HG03103 (cell line): Measurements from ENCODE around the gene TUBB1.
"Not testable (repeated sequence)": the region's sequence is repeated elsewhere in the genome, so short reads cannot be mapped to it uniquely, and the experiment has no call there.

Experiments used
- ATAC-seq: cut with Tn5 transposase; IDR thresholded peaks from one replicate; pipeline ENCODE4 v1.9.1; 2021; ENCODE audit warnings: low read depth; ENCODE audit not compliant: unreplicated experiment

The TUBB1 gene

DNA sequence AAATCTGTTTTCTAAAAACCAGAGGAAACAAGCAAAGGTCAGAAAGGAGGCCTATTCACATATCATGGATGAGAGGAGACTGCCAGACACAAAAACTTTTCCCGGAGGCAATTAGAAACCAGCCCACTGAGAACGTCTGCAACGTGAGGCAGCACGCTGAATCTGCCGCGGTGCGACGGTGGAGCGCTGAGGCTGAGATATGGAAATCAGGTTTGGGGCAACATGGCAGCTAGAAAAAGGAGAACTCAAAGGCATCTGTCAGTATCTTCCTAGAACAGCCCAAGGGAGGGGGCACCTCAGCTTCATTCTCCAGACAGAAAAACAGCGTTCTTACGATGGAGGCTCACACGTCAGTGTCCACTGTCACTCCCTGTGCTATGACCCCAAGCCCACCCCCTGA lies 18.2 kb downstream of the TUBB1 start:
- no peak for ATAC-seq

DNA sequence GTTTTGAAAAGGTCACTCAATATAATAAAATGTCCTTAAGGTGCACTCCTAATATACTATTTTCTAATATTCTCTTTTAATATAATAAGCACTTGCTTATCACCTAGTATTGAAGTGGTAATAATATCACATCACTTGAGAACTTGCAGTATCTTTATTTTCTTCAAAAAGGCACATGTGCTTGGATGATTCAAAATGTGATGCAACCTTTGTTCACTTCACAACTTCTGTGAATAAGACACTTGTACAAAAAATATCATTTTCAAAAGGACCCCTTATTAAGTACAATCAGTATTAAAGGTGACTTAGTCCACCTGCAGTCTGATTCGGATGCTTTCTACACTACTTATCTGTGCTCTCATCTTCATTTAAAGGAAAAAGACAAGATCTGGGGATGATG lies 20.0 kb downstream of the TUBB1 start:
- no peak for ATAC-seq

GRCh38 chr20:59040667-59041066 lies 21.4 kb downstream of the TUBB1 start:
- ATAC-seq = no peak

DNA sequence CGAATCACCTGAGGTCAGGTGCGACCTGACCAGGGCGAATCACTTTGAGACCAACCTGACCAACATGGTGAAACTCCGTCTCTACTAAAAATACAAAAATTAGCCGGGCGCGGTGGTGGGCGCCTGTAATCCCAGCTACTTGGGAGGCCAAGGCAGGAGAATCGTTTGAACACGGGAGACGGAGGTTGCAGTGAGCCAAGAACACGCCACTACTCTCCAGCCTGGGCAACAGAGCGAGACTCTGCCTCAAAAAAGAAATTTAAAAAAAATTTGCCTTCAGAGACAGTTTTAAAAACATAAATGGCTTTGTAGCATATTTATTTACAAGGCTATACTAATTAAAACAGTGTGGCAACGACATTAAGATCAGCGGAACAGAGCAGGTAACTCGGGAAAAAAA lies 22.3 kb downstream of the TUBB1 start:
- not testable (repeated sequence) for ATAC-seq

- ATAC-seq = peak; percentile 31
Measured at GRCh38 chr20:59042151-59042795, 23.0 kb downstream of the TUBB1 start, which contains the start of gene PRELID3B. Gene PRELID3B, minus strand, starts transcription at chr20:59042786. Its CDS starts 56 bp downstream, at chr20:59042730.

DNA sequence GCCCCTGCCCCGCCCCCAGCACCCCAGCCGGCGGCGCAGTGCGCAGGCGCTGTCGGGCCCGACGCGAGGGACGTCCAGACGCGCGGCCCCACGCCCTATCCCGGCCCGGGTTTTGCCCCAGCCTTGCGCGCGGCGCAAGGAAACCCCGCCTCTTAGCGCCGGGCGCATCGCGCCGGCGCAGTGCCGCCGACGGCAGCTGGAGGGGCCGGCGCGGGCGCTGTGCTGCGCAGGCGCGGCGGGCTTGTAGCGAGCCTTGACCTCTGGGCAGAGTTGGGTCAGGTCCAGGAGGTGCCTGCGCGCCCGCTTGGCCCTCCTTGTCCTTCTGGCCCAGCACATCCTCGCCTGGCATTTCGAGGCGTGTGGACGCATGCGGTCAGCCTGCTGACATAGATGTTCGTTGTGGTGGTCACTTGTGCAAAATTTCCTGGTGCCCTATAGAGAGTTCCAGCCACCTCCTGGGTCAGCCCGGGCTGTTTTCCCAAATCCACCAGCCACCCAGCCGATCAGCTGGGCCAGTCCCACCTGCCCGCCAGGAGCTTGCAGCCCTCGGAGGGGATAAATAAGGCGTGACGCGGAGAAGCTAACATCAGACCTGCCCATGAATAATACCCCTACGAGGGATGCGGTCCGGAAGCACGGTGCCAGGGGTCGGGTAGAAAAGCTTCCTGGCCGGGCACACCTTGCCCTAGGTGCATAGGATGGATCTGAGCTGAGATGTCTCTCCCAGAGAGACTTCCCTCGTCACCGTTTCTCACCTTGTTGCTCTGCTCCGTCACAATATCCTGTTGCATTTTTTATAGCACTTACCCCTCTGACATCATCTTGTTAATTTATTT lies 23.8 kb downstream of the TUBB1 start:
- ATAC-seq = peak; percentile 91

GRCh38 chr20:59043698-59044097 lies 24.5 kb downstream of the TUBB1 start:
- no peak for ATAC-seq

DNA sequence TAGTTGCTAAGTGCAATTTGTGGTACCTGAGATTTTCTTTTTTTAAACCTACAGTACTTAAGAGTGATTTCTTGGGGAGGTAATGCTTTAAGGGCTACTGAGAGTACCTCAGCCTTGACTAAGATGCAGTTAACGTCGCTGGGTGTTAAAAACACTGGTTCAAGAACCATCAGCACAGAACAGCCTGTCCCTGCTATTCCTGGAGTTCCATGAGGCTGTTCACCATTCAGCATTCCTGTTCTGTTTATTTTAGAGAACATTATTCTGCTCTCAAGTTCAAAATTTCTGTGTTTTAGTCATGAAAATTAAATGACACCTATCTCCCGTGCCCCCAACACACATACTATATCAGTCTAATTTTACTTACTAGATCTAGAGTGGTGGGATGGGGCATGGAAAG lies 25.1 kb downstream of the TUBB1 start:
- no peak for ATAC-seq

DNA sequence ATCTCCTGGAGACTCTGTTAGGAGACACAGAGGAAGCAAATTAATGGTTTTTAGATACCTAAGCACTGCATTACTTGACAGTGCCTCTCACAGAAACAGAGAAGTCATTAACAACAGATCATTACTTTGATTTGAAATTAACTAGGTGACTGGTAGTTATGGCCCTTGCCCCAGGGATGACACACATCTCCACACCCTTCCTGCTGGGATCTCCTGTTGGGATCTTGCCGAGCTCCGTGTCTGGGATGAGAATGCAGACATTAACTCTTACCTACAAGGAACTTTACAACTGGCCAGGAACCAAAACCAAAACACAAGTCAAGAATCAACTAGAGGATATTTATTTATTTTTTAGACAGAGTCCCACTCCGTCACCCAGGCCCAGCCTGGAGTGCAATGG lies 25.6 kb downstream of the TUBB1 start:
- no peak for ATAC-seq

GRCh38 chr20:59046862-59047261 lies 27.6 kb downstream of the TUBB1 start:
- no peak for ATAC-seq

- no peak for ATAC-seq
Measured at GRCh38 chr20:59047938-59048680, 28.9 kb downstream of the TUBB1 start.

DNA sequence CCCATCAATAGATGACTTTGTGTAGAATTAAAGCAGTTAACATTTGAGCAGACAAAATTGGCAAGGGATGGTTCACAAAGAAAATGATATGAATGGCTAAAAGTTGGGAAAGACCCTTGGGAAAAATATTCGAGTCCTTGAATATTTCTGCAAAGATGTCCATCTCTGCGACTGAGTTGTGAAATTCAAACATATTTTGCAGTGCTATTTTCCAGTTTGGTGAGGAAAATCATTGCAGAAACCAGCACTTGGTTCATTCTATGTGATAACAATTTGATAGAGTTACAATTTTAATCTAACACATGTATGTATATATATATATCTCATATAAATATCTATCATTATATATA lies 29.4 kb downstream of the TUBB1 start:
- ATAC-seq = no peak

DNA sequence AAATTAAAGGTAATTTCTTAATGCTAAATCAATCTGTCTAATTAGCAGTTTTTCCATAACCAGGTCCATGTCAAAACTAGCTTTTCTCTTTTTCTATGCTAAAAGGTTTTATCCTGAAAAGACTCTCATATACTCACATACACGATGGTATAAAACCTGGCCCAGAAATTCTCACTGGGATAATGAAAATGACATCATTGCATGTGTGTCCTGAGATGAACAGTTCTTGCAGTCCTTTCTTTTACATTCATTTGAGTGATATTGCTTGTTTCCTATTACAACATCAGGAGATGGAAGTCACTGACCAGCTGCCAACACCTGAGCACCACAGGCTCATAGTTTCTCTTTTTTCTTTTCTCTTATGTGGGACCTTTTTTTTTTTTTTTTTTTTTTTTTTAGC lies 31.2 kb downstream of the TUBB1 start:
- ATAC-seq = no peak

- no peak for ATAC-seq
Measured at GRCh38 chr20:59051666-59052185, 32.5 kb downstream of the TUBB1 start.

DNA sequence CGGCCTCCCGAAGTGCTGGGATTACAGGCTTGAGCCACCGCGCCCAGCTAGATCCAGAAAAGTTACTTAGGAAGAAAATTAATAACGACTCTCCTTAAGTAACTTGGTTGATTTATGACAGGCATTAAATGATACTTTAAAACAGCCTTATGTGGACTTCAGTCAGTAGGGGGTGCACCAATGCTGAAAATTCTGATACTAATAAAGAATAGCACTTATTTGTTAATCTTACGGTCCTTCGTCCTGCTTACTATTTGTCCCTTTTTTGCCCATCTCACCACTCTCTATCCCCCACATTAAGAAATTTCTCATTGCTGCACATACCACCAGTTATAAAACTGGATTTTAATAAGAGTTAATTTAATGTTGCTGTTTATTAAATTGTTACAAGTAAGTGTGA lies 36.1 kb downstream of the TUBB1 start:
- no peak for ATAC-seq

GRCh38 chr20:59062081-59062480 lies 42.9 kb downstream of the TUBB1 start:
- ATAC-seq = no peak

DNA sequence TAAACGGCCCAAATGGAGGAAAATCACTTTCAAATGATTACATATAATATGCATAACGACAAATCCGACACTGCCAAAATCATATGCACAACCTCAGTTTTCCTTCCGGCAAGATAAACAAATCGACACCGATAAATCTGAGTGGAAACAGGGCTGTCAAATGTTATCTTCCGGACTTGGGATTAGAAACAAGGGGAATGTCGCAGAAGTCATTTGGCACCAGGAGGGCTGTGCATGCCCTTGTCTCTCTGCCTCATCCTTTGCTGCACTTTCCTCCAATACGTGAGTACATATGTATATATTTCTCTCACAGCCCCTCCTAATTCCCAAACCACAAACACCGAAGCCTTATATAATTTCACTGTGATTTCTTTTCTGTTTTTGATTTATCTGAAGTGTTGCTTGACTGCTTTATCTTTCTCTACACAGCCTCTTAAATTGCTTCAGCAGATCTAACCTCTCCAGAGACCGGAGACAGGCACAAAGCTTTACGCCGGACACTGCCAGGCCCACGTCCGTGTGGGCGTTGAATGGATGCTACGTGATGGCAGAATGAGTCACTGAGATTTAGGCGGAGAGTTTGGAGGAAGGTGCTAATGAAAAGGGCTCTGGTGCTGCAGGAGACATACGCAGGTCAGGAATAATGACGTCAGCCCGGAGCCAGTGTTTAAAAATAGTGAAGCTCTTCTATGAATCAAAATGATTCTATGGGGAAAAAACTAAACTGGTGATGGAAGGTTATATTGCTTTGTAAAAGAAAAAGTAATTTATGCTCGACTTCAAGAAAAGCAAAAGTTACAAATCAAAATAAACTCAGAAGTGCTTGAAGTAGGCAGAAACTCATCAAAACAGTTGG lies 44.4 kb downstream of the TUBB1 start:
- ATAC-seq = no peak

DNA sequence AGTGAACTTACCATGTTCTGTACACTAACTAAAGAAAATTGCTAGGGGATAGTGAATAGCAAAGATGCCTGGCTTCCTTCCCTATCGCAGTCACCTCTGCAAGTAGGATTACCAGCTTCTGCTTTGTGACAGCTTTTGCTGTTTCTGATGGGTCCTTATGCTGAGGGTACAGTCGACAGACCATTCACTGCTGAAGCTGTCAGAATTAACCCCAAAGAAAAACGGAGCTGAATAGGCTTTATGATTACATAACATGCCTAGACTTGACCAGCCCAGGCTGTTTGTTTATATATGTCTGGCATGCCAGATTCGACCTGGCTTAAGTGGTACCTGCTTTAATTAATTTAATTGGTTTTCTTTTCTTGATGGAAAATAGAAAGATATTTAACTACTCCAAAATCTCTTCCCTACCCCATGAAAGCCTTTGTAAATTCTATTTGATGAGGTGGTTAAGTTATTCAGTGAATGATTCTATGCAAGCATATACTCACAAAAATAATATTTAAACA lies 45.0 kb downstream of the TUBB1 start:
- ATAC-seq = no peak

- no peak for ATAC-seq
Measured at GRCh38 chr20:59068534-59068933, 49.3 kb downstream of the TUBB1 start.

DNA sequence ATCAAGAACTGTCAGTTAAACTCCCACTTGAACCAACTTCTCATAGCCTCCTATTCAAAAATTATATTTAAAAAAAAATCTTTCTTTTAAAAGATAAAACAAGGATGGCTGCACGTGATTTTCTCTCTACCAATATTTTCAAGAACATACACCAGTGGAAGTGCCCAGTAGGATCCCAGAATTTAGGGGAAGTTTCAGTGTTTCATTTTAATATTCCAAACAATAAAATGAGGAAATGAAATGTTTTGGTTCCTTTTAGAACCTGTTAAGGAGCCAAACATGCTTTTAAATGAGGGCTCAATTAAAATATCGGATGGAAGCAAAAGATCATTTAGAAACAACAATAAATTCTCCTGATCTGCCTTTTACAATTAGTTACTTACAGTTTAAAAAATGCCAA lies 49.8 kb downstream of the TUBB1 start:
- no peak for ATAC-seq
